ENCODE results near the gene ZNF414.

DNA sequence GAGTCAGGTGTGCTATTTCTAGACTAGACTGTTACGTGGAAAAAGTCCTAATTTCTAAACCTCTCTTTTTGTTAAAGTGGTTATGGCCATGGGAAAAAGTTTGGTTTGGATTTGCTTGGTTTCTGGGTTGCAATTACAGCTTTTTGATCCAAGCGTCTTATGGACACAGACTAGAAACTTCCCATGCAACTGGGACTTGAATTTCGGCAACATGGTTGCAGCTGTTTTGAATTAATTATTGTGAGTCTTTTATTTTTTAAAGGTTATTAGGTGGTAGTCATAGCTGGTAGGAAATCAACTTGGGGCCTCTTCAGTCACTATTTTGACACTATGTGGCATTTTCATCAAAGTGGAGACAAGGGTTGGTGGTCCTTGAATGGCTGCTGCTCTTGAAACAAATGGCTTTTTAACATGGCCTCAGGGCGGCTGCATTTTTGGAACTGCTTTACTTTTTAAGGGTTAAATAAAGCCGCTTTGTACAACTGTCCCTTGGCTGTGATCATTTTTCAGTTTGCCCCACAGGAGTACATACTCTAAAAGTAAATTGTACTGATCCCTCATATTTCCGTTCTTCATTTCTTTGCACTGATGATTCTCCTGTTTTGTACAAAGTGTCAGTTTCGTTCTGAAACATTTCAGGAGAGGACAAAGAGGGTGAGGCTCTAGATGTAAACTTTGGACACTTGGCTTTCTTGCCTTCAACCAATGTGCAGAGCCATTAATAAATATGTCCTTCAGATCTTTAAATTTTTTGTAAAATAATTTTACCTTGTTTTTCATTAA, 53.3 kb downstream of the ZNF414 start:
- TF ChIP-seq, protein P1, sequence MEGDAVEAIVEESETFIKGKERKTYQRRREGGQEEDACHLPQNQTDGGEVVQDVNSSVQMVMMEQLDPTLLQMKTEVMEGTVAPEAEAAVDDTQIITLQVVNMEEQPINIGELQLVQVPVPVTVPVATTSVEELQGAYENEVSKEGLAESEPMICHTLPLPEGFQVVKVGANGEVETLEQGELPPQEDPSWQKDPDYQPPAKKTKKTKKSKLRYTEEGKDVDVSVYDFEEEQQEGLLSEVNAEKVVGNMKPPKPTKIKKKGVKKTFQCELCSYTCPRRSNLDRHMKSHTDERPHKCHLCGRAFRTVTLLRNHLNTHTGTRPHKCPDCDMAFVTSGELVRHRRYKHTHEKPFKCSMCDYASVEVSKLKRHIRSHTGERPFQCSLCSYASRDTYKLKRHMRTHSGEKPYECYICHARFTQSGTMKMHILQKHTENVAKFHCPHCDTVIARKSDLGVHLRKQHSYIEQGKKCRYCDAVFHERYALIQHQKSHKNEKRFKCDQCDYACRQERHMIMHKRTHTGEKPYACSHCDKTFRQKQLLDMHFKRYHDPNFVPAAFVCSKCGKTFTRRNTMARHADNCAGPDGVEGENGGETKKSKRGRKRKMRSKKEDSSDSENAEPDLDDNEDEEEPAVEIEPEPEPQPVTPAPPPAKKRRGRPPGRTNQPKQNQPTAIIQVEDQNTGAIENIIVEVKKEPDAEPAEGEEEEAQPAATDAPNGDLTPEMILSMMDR (IDR thresholded peaks at IDR 0.05), result no peak
- TF ChIP-seq POLR2A (IDR thresholded peaks at IDR 0.05), result no peak
